ENCODE data around the gene KANSL1.

The KANSL1 gene

DNA sequence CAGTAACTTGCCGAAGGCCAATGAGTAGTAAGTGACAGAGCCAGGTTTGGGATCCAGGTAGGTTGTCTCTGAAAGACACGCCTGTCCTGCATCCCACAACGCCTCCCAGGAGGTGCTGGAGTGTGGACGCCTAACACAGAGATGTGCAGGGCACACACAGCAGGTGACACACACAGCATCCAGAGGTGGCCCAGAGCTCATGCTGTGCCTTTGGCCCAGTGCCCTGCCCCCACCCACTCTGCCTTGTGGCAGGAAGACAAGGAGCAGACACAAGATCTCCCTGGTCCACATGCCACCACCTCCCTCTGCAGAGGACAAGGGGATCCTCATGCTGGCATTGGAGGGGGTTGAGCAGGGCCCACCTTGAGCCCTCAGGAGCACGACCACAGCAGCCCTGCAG lies 208.9 kb downstream of the KANSL1 start:
- Histone ChIP-seq H3F3A (ENCODE audit: control insufficient read depth, insufficient read depth) (no peaks in the 10 kb centered on the region), H3K4me2 (ENCODE audit: low read length) (no peak overlapping the region), H3K9me3 (ENCODE audit: control insufficient read depth, insufficient read depth, low read length) (no peaks in the 10 kb centered on the region), H3K9me2 (replicated peaks; ENCODE audit: control insufficient read depth, low read length) (no peaks in the 10 kb centered on the region), H3K27me3 (ENCODE audit: control insufficient read depth, low read length) (no peaks in the 10 kb centered on the region), H3K36me3 (ENCODE audit: control insufficient read depth, low read length) (no peaks in the 10 kb centered on the region), H3K79me2 (ENCODE audit: control insufficient read depth, low read length) (no peaks in the 10 kb centered on the region), H3K4me1 (ENCODE audit: control insufficient read depth, low read length) (no peaks in the 10 kb centered on the region), H4K20me1 (ENCODE audit: control insufficient read depth, insufficient read depth, low read depth, low read length) (no peaks in the 10 kb centered on the region), H3K4me3 (ENCODE audit: low read length) (no peak overlapping the region), H3K27ac (ENCODE audit: low read depth, low read length) (no peak overlapping the region)
- TF ChIP-seq, protein P1, sequence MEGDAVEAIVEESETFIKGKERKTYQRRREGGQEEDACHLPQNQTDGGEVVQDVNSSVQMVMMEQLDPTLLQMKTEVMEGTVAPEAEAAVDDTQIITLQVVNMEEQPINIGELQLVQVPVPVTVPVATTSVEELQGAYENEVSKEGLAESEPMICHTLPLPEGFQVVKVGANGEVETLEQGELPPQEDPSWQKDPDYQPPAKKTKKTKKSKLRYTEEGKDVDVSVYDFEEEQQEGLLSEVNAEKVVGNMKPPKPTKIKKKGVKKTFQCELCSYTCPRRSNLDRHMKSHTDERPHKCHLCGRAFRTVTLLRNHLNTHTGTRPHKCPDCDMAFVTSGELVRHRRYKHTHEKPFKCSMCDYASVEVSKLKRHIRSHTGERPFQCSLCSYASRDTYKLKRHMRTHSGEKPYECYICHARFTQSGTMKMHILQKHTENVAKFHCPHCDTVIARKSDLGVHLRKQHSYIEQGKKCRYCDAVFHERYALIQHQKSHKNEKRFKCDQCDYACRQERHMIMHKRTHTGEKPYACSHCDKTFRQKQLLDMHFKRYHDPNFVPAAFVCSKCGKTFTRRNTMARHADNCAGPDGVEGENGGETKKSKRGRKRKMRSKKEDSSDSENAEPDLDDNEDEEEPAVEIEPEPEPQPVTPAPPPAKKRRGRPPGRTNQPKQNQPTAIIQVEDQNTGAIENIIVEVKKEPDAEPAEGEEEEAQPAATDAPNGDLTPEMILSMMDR (IDR thresholded peaks at IDR 0.05; ENCODE audit: low read depth, low read length, poor library complexity, severe bottlenecking) = no peak

DNA sequence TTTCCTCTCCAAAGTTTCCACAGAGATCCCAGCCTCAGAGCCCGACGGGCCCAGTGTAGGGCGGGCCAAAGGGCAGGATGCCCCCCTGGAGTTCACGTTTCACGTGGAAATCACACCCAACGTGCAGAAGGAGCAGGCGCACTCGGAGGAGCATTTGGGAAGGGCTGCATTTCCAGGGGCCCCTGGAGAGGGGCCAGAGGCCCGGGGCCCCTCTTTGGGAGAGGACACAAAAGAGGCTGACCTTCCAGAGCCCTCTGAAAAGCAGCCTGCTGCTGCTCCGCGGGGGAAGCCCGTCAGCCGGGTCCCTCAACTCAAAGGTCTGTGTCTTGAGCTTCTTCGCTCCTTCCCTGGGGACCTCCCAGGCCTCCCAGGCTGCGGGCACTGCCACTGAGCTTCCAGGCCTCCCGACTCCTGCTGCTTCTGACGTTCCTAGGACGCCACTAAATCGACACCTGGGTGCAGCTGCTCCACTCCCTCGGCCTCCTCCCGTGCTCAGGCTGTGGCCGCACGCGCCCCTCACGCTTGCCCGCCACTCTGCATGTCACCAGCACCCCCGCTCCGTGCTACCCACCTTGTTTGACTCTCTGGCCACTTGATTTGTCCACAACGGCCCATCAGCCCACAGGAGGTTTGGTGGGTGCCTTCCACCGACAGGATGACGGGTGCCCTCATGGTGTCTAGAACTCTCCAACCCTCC lies 209.5 kb downstream of the KANSL1 start:
- H3K27me3 ChIP-seq (ENCODE audit: control insufficient read depth, low read length) = no peaks in the 10 kb centered on the region
- H3K9me2 ChIP-seq (replicated peaks; ENCODE audit: control insufficient read depth, low read length) = no peaks in the 10 kb centered on the region
- H3K36me3 ChIP-seq (ENCODE audit: control insufficient read depth, low read length) = no peaks in the 10 kb centered on the region
- TF ChIP-seq, protein P1 (IDR thresholded peaks at IDR 0.05; ENCODE audit: low read depth, low read length, poor library complexity, severe bottlenecking) = no peak
- TF ChIP-seq EZH2phosphoT487 (IDR thresholded peaks at IDR 0.05; ENCODE audit: borderline replicate concordance, low read length) = no peak
- H3K27ac ChIP-seq (ENCODE audit: low read depth, low read length) = no peak overlapping the region
- H4K20me1 ChIP-seq (ENCODE audit: control insufficient read depth, insufficient read depth, low read depth, low read length) = no peaks in the 10 kb centered on the region
- no peaks in the 10 kb centered on the region for H3F3A ChIP-seq (ENCODE audit: control insufficient read depth, insufficient read depth)
- no peaks in the 10 kb centered on the region for H3K9me3 ChIP-seq (ENCODE audit: control insufficient read depth, insufficient read depth, low read length)
- no peaks in the 10 kb centered on the region for H3K4me1 ChIP-seq (ENCODE audit: control insufficient read depth, low read length)
- no peaks in the 10 kb centered on the region for H3K79me2 ChIP-seq (ENCODE audit: control insufficient read depth, low read length)
- no peak overlapping the region for H3K4me3 ChIP-seq (ENCODE audit: low read length)
- no peak overlapping the region for H3K4me2 ChIP-seq (ENCODE audit: low read length)

DNA sequence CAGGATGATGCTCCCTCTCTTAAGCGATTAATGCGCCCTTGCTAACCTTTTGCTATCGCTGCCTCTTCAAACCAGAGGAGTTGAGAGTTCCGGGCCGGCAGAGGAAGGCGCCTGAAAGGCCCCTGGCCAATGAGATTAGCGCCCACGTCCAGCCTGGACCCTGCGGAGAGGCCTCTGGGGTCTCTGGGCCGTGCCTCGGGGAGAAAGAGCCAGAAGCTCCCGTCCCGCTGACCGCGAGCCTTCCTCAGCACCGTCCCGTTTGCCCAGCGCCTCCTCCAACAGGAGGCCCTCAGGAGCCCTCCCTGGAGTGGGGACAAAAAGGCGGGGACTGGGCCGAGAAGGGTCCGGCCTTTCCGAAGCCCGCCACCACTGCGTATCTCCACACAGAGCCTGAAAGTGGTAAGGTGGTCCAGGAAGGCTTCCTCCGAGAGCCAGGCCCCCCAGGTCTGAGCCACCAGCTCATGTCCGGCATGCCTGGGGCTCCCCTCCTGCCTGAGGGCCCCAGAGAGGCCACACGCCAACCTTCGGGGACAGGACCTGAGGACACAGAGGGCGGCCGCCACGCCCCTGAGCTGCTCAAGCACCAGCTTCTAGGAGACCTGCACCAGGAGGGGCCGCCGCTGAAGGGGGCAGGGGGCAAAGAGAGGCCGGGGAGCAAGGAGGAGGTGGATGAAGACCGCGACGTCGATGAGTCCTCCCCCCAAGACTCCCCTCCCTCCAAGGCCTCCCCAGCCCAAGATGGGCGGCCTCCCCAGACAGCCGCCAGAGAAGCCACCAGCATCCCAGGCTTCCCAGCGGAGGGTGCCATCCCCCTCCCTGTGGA lies 210.2 kb downstream of the KANSL1 start:
- Histone ChIP-seq H3K27me3 (ENCODE audit: control insufficient read depth, low read length) (no peaks in the 10 kb centered on the region; the same call in 1 of the 2 replicates), H3K36me3 (ENCODE audit: control insufficient read depth, low read length) (no peaks in the 10 kb centered on the region), H3K4me3 (ENCODE audit: low read length) (no peak overlapping the region), H3K4me1 (ENCODE audit: control insufficient read depth, low read length) (no peaks in the 10 kb centered on the region), H3K27ac (ENCODE audit: low read depth, low read length) (no peak overlapping the region), H4K20me1 (ENCODE audit: control insufficient read depth, insufficient read depth, low read depth, low read length) (no peaks in the 10 kb centered on the region), H3K9me2 (replicated peaks; ENCODE audit: control insufficient read depth, low read length) (no peaks in the 10 kb centered on the region), H3K9me3 (ENCODE audit: control insufficient read depth, insufficient read depth, low read length) (no peaks in the 10 kb centered on the region), H3K4me2 (ENCODE audit: low read length) (no peak overlapping the region), H3F3A (ENCODE audit: control insufficient read depth, insufficient read depth) (no peaks in the 10 kb centered on the region), H3K79me2 (ENCODE audit: control insufficient read depth, low read length) (no peaks in the 10 kb centered on the region)
- TF ChIP-seq, protein P1 (IDR thresholded peaks at IDR 0.05; ENCODE audit: low read depth, low read length, poor library complexity, severe bottlenecking) = no peak
- no peak for TF ChIP-seq EZH2phosphoT487 (IDR thresholded peaks at IDR 0.05; ENCODE audit: borderline replicate concordance, low read length)

Data from DOHH2 (cell line).